Loucy (cell line): ENCODE results near the gene ACRV1.
"Not testable (repeated sequence)": the region's sequence is repeated elsewhere in the genome, so short reads cannot be mapped to it uniquely, and the experiment has no call there.

ENCODE experiments used
- H2AFZ ChIP-seq: fragments of 200-600 bp; sonication (generic); 2 replicates; pipeline ENCODE4 v1.6.0; 2016; ENCODE audit warnings: antibody characterized with exemption, mild to moderate bottlenecking, low read length, moderate library complexity
- H3F3A ChIP-seq: fragments of 200-600 bp; 2 replicates; pipeline ENCODE4 v1.6.0; 2016; ENCODE audit warnings: antibody characterized with exemption, low read depth, mild to moderate bottlenecking
- H3K27me3 ChIP-seq: fragments of 200-600 bp; sonication (generic); 2 replicates; pipeline ENCODE4 v1.6.1; 2014; ENCODE audit warnings: low read length, mild to moderate bottlenecking; ENCODE audit not compliant: insufficient read depth, poor library complexity, severe bottlenecking
- H3K36me3 ChIP-seq: fragments of 200-600 bp; sonication (generic); 2 replicates; pipeline ENCODE4 v1.6.1; 2016; ENCODE audit warnings: low read length; ENCODE audit not compliant: insufficient read depth
- H3K4me1 ChIP-seq: fragments of 200-600 bp; sonication (generic); 2 replicates; pipeline ENCODE4 v1.5.1; 2014; ENCODE audit warnings: low read length, mild to moderate bottlenecking; ENCODE audit not compliant: insufficient read depth, poor library complexity, severe bottlenecking
- H3K4me2 ChIP-seq: fragments of 200-600 bp; sonication (generic); 2 replicates; pipeline ENCODE4 v1.6.0; 2014; ENCODE audit warnings: antibody characterized with exemption, low read length, low read depth, mild to moderate bottlenecking; ENCODE audit not compliant: poor library complexity, severe bottlenecking
- H3K4me3 ChIP-seq: fragments of 200-600 bp; sonication (generic); 2 replicates; pipeline ENCODE4 v1.5.1; 2014; ENCODE audit warnings: low read length, mild to moderate bottlenecking, mixed read lengths; ENCODE audit not compliant: poor library complexity, severe bottlenecking
- H3K79me2 ChIP-seq: fragments of 200-600 bp; sonication (generic); 2 replicates; pipeline ENCODE4 v1.6.1; 2014; ENCODE audit warnings: low read length; ENCODE audit not compliant: insufficient read depth
- H3K9ac ChIP-seq: fragments of 200-600 bp; sonication (generic); 2 replicates; pipeline ENCODE4 v1.6.0; 2014; ENCODE audit warnings: mild to moderate bottlenecking, low read depth, low read length, moderate library complexity; ENCODE audit not compliant: poor library complexity, severe bottlenecking
- H3K9me2 ChIP-seq: fragments of 200-600 bp; sonication (generic); replicated peaks from 2 replicates; pipeline ENCODE4 v1.6.1; 2016; ENCODE audit warnings: low read depth, low read length, mixed read lengths
- H3K9me3 ChIP-seq: fragments of 200-600 bp; sonication (generic); 2 replicates; pipeline ENCODE4 v1.6.1; 2014; ENCODE audit warnings: mild to moderate bottlenecking, antibody characterized with exemption, low read length, low read depth; ENCODE audit not compliant: insufficient read depth
- H4K20me1 ChIP-seq: fragments of 200-600 bp; sonication (generic); 2 replicates; pipeline ENCODE4 v1.6.0; 2014; ENCODE audit warnings: antibody characterized with exemption, low read length, mild to moderate bottlenecking; ENCODE audit not compliant: insufficient read depth, poor library complexity, severe bottlenecking
- EZH2phosphoT487 ChIP-seq: fragments of 200-600 bp; IDR thresholded peaks from 2 replicates; pipeline ENCODE4 v1.6.1; 2018; ENCODE audit warnings: antibody characterized with exemption, mild to moderate bottlenecking, moderate library complexity, borderline replicate concordance
- TF ChIP-seq, protein P1 (sequence below): fragments of 200-600 bp; sonication (generic); conservative IDR thresholded peaks from 2 replicates; pipeline ENCODE4 v1.5.1; 2014; ENCODE audit warnings: mild to moderate bottlenecking, antibody characterized with exemption, low read length

Gene ACRV1

DNA sequence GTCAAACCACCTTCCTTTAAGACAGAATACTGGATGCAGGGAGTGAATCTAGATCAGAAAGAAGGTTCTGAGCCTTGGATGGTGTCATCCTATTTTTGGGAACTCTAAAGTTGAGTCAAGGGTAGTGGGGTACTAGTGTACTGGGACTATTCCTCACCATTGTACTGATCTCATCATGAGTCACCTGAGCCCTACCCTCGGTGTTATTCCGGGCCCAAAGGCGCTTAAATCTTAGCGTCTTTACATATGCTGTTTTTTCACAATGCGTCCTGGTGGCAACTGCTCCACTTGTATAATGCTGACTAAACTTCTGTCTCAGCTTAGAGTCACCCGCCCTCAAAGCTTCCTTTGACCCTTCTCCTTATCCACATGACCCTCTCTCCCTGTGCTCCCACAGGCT, 40.1 kb upstream of the ACRV1 start:
- Histone ChIP-seq H3K4me1 (no peaks in the 10 kb centered on the region), H3F3A (no peaks in the 10 kb centered on the region), H3K9me2 (no peaks in the 10 kb centered on the region), H3K79me2 (no peaks in the 10 kb centered on the region), H3K9me3 (no peaks in the 10 kb centered on the region), H4K20me1 (no peaks in the 10 kb centered on the region), H3K4me2 (no peak overlapping the region), H2AFZ (no peak overlapping the region), H3K9ac (no peak overlapping the region), H3K36me3 (no peaks in the 10 kb centered on the region), H3K27me3 (no peaks in the 10 kb centered on the region), H3K4me3 (no peak overlapping the region)
- TF ChIP-seq EZH2phosphoT487, result no peak
- TF ChIP-seq, protein P1, sequence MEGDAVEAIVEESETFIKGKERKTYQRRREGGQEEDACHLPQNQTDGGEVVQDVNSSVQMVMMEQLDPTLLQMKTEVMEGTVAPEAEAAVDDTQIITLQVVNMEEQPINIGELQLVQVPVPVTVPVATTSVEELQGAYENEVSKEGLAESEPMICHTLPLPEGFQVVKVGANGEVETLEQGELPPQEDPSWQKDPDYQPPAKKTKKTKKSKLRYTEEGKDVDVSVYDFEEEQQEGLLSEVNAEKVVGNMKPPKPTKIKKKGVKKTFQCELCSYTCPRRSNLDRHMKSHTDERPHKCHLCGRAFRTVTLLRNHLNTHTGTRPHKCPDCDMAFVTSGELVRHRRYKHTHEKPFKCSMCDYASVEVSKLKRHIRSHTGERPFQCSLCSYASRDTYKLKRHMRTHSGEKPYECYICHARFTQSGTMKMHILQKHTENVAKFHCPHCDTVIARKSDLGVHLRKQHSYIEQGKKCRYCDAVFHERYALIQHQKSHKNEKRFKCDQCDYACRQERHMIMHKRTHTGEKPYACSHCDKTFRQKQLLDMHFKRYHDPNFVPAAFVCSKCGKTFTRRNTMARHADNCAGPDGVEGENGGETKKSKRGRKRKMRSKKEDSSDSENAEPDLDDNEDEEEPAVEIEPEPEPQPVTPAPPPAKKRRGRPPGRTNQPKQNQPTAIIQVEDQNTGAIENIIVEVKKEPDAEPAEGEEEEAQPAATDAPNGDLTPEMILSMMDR, result no peak

DNA sequence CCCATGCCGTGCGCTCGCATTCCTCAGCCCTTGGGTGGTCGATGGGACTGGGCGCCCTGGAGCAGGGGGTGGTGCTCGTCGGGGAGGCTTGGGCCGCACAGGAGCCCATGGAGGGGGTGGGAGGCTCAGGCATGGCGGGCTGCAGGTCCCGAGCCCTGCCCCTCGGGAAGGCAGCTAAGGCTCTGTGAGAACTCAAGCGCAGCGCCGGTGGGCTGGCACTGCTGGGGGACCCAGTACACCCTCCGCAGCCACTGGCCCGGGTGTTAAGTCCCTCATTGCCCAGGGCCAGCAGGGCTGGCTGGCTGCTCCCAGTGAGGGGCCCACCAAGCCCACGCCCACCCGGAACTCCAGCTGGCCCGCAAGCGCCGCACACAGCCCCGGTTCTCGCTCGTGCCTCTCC, 24.0 kb upstream of the ACRV1 start:
- H3K79me2 ChIP-seq, H3K27me3 ChIP-seq, H4K20me1 ChIP-seq, H3K9me2 ChIP-seq, H3K9ac ChIP-seq, H3K4me3 ChIP-seq, H3K4me2 ChIP-seq, H3K36me3 ChIP-seq, H2AFZ ChIP-seq, H3K9me3 ChIP-seq, H3K4me1 ChIP-seq, H3F3A ChIP-seq: not testable (repeated sequence)

DNA sequence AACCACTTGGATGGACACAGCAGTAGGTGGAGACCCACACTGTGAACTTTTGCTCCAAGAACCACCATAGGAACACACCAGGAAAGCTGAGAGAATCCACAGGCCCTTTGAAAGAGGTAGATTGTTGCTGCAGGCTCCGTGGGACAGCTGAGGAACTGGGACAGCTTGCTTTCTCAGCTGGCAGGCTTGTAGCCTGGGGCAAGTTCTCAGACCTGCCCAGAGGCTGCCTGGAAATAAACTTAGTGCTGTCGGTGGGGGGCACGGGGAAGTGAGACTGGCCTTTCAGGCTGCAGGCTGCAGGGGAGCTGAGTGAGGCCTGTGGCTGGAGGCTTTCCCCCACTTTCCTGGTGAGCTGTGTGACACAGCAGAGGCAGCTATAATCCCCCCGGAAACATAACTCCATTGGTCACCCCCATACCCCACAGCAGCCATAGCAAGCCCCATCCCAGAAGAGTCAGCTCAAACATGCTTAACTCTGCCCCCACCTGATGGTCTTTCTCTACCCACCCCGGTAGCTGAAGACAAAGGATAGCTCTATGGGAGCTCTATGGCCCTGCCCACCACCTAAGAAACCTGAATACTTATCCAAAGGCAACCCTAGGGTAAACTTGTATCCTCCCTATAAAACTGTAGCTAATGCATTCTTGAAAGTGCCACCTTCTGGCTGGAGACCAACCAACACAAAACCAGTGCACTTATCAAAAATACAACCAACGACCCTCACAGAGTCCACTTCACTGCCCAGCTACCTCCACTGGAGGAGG, 21.4 kb upstream of the ACRV1 start:
- TF ChIP-seq, protein P1, result no peak
- no peak for TF ChIP-seq EZH2phosphoT487
- no peaks in the 10 kb centered on the region for H3K9me2 ChIP-seq
- H3K4me2 ChIP-seq, result no peak overlapping the region

DNA sequence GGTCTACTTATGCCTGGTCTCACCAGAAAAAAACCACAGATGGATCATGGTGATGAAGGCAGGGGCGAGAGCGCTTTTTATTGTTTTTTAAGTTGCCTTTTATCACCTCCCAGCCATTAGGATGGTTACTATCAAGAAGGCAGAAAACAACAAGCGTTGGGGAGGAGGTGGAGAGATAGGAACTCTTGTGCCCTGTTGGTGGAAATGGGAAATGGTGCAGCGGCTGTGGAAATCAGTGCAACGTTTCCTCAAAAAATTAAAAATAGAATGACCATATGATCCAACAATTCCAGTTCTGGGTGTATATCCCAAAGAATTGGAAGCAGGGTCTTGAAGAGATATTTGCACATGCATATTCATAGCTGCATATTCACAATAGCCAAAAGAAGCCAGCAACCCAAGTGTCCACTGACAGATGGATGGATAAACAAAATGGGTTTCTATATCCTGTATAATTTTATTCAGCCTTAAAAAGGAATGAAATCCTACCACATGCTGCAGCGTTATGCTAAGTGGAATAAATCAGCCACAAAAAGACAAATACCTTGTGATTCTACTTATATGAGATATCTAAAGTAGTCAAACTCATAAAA, 20.5 kb upstream of the ACRV1 start:
- Histone ChIP-seq H3K9ac (no peak overlapping the region), H3K27me3 (no peaks in the 10 kb centered on the region), H4K20me1 (no peaks in the 10 kb centered on the region), H3K4me1 (no peaks in the 10 kb centered on the region), H3K79me2 (no peaks in the 10 kb centered on the region), H3K4me3 (no peak overlapping the region), H3K9me3 (no peaks in the 10 kb centered on the region), H3K9me2 (no peaks in the 10 kb centered on the region), H3F3A (no peaks in the 10 kb centered on the region), H2AFZ (no peak overlapping the region), H3K4me2 (no peak overlapping the region), H3K36me3 (no peaks in the 10 kb centered on the region)
- TF ChIP-seq EZH2phosphoT487, result no peak
- TF ChIP-seq, protein P1, result no peak

More for the DNA sequence above, 21.4 kb upstream of the ACRV1 start:
- Histone ChIP-seq H3F3A (no peaks in the 10 kb centered on the region), H3K9me3 (no peaks in the 10 kb centered on the region), H3K36me3 (no peaks in the 10 kb centered on the region), H4K20me1 (no peaks in the 10 kb centered on the region), H3K27me3 (no peaks in the 10 kb centered on the region), H3K4me1 (no peaks in the 10 kb centered on the region), H2AFZ (no peak overlapping the region), H3K4me3 (no peak overlapping the region), H3K79me2 (no peaks in the 10 kb centered on the region), H3K9ac (no peak overlapping the region)
